NCI-H146 (cell line): Measurements from ENCODE around the gene EMCN.
"Not testable (repeated sequence)": the region's sequence is repeated elsewhere in the genome, so short reads cannot be mapped to it uniquely, and the experiment has no call there.

Experiments
- DNase-seq: peaks from one replicate; lab custom pipeline; 2025; lab: John Stamatoyannopoulos, UW

EMCN gene

DNA sequence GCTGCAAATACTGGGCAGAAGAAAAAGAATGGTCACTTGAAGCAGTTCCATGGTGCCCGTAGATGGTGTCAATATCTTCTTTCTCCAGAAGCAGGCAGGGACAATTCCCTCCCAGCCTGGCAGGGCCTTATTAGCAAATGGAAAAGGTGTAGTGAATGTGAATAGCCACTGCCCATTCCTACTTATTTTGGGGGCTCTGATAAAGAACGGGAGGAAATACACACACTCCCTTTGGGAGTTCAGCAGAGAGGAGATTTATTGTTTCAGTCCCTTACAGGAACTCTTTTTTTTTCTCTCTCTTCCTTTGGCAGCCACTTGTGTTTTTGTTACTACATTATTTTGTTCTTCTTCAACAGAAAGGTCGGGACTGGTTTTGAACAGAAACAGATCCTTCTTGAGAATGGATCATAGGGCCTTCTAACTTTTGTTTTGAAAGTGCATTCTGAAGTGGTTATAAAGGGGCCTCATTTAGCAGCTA lies at the start of gene EMCN:
EMCN (minus strand) TSS at position 159 of the 478 bp plus-strand sequence; CDS start at position 51, 108 bp downstream.
- DNase-seq = no peak

- no peak for DNase-seq
Measured at GRCh38 chr4:100566396-100566795, 48.6 kb upstream of the EMCN start.

GRCh38 chr4:100557306-100557705 lies 39.5 kb upstream of the EMCN start:
- DNase-seq = no peak

DNA sequence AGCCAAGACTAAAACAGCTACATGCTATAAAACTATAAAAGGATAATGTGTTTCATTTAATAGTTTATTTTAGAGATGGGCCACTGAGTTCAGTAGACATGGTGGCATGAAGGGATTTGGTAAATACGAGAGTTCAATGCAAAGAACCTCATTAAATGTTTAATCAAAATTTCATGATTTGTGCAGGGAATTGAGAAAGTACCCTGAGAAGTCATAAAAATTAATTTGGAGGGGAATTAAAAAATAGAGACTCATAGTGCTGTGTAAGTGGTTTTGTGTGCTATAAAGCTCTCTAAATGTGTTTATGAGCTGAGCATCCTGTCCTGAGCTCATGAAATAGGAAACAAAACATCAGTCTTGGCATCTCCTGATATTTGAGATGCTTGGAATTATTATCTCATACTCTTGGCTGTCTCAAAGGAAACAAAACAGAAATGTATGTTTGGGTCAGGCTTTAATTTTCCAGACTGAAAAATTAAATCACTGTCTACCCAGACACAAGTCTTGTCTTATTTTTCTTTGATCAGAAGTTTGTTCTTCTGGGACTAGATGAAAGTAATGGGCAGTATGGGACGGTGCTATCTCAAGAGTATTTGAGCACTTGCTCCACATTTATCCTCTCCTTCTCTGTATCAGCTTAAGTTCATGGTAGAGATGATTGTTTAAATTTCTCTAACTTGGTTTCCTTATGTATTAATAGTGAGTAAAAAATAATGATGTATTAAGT lies 38.0 kb upstream of the EMCN start:
- DNase-seq = no peak

DNA sequence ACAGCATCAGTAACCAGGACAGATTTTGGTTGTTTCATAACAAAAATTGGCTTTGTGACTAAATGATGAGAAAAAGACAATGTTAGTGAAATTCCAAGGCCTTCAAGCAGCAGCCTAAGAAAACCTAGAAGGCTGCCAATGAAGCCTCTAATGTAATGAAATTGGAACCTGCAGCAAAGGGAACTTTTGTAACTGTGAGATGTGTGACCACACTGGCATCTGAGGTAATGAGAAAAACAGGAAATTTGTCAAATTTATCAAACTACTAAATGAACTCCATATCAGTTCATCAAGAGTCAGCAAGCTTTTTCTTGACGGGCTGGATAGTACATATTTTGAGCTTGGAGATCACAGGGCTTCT lies 30.4 kb upstream of the EMCN start:
- DNase-seq = no peak

- DNase-seq = no peak
Measured at GRCh38 chr4:100547541-100548199, 29.8 kb upstream of the EMCN start.

GRCh38 chr4:100545427-100545826 lies 27.6 kb upstream of the EMCN start:
- DNase-seq = no peak

DNA sequence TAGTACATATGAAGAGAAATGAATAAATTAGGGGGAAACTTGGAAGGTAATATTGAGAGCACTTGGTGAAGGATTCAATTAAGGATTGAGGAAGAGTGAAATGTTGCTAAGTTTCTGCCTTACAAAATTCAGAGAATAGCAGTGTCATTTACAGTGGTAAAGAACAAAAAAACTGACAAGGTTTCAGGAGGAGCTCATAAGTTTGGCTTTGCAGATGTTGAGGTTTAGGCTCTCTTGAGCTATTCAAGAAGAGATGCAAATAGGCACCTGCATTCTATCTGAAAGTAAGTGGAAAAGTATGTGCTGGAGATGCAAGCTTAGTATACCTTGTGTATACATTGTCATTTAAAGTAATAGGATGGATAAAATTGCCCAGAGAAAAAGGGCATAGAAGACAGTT lies 22.3 kb upstream of the EMCN start:
- no peak for DNase-seq

GRCh38 chr4:100539706-100540105 lies 21.9 kb upstream of the EMCN start:
- no peak for DNase-seq

GRCh38 chr4:100533741-100534140 lies 15.9 kb upstream of the EMCN start:
- no peak for DNase-seq

GRCh38 chr4:100530161-100530560 lies 12.3 kb upstream of the EMCN start:
- DNase-seq = not testable (repeated sequence)

DNA sequence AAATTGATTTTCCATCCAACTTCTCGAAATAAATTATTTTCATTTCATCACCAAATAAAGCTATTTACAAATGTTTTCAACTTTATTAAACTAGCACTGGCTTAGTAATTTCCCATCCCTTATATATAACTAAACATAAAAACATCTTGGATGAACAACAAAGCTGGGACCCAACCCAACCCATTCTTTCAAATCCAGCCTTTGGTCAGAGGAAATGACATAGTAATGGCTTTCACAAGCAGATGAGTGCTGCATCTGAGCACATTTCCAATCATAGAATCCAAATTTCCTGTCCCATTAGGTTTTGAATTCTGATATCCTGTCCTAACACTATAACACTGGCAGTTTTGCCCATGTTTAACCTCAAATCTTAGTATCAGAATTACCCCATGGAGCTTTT lies 7.9 kb upstream of the EMCN start:
- no peak for DNase-seq

DNA sequence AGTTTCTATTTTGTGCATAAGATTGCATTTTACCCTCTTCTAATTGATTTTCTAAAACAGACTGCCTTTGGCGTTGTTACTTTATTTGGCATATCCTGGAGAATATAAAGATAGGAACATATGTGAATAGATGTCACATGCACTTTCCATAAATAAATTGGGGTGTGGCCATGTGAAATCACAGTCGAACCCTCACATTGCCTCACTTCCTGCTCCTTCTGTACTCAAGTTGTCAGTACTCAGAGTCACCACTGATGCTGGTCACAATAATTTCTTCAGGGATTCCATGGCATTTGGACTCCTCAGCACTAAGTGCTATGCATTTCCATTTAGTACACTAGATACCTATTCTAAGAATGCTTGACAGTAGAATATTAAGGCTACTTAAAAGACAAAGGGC lies 1.4 kb upstream of the EMCN start:
- no peak for DNase-seq

DNA sequence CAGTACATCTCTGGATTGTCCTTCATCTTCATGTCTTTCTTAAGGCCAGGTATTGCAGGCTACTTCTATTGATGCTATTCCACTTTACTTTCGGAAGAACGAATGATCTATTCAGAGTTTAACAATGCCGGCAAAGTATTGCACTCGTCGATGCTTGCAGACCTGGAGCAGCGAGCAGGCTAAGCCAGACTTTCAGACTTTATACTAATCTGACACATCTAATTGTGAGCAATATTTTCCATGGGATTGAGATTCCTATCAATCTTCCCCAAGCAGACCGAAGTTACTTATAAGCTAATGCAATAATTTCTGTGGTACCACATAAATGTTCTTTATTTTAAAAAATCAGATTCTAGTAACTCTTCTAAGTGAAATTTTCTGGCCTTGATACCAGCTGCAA lies 1.6 kb downstream of the EMCN start:
- DNase-seq = no peak

DNA sequence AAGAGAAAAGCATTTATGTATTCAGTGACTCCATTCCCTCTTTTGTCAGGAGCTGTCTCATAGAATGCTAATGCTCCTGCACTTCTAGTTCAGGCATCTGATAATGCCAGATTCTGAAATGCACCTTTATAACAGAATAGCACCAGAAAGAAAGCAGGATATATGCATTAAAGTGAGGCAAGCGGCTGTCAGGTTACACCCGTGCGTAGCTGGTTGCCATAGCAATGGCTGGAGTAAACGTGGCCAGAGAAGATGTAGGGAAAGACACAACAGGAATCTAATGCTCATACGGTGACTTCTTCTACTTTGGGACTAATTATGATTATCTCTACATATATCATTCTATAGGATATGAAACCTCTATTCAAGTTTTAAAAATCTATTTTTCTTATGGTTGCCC lies 5.9 kb downstream of the EMCN start:
- no peak for DNase-seq

- DNase-seq = no peak
Measured at GRCh38 chr4:100510551-100510950, 7.3 kb downstream of the EMCN start.

- DNase-seq = no peak
Measured at GRCh38 chr4:100509386-100509785, 8.4 kb downstream of the EMCN start.

DNA sequence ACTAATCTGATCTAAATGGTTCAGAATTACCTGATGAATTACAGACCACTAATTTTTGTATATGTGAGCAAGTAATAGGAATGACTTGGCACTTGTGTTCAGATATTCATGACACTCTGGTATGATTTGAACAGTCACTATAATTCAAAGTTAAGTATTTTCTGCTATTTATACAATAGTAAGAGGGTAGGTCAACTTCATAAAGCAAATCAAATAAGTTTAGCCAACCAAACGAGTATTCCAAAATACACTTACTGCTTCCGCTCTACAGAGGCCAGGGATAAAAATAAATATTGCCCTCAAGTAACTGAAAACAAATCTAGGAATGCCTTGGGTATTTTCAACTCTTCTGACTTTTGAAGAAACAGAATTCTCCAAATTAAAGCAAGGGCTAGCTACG lies 9.1 kb downstream of the EMCN start:
- DNase-seq = no peak

GRCh38 chr4:100504086-100504874 lies 13.5 kb downstream of the EMCN start:
- no peak for DNase-seq

- no peak for DNase-seq
Measured at GRCh38 chr4:100497791-100498190, 20.0 kb downstream of the EMCN start.

DNA sequence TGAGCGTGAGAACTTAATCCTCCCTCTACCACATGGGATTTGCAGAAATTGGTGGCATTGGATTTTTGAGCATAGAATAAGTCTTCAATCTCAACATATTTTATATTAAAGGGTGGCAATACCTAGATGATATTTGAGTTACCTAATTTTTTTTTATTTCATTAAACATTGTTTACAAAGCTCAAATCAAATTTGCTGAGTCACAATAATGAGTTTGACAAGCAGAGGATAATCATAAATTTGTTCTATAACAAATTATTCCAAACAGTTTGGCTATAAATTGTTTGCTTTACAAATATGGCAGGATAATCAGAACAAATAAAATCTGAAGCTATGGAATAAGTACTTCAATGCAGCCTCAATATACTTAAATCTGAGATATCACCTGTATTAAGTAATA lies 22.7 kb downstream of the EMCN start:
- no peak for DNase-seq

- DNase-seq = no peak
Measured at GRCh38 chr4:100494166-100494565, 23.7 kb downstream of the EMCN start.

- no peak for DNase-seq
Measured at GRCh38 chr4:100493756-100494155, 24.1 kb downstream of the EMCN start.
